GDM1 (cell line): Measurements from ENCODE around the gene APBA2.

Source experiments
- DNase-seq: peaks from one replicate; lab custom pipeline; 2025; lab: John Stamatoyannopoulos, UW

Gene APBA2

GRCh38 chr15:29059871-29060640, 174.3 kb downstream of the APBA2 start:
- DNase-seq = no peak

GRCh38 chr15:29061746-29062145, 176.0 kb downstream of the APBA2 start:
- DNase-seq = no peak

GRCh38 chr15:29062179-29062591, 176.4 kb downstream of the APBA2 start:
- DNase-seq = no peak

GRCh38 chr15:29062626-29063025, 176.9 kb downstream of the APBA2 start:
- DNase-seq = no peak

- DNase-seq = no peak
These were observed 177.9 kb downstream of the APBA2 start for GRCh38 chr15:29063646-29064045.

- no peak for DNase-seq
These were observed 178.5 kb downstream of the APBA2 start for GRCh38 chr15:29064290-29064689.

GRCh38 chr15:29064731-29065130, 179.0 kb downstream of the APBA2 start:
- no peak for DNase-seq

- no peak for DNase-seq
These were observed 179.8 kb downstream of the APBA2 start for GRCh38 chr15:29065571-29065970.

- peak; percentile 11 for DNase-seq
These were observed 180.5 kb downstream of the APBA2 start for GRCh38 chr15:29066310-29066709.

- DNase-seq = no peak
These were observed 181.1 kb downstream of the APBA2 start for GRCh38 chr15:29066838-29067237.

- no peak for DNase-seq
These were observed 182.2 kb downstream of the APBA2 start for GRCh38 chr15:29067949-29068348.

GRCh38 chr15:29070471-29071231, 184.9 kb downstream of the APBA2 start:
- no peak for DNase-seq

GRCh38 chr15:29071232-29071881, 185.6 kb downstream of the APBA2 start:
- DNase-seq = no peak

GRCh38 chr15:29071882-29072273, 186.1 kb downstream of the APBA2 start:
- DNase-seq = no peak

GRCh38 chr15:29072444-29072843, 186.7 kb downstream of the APBA2 start:
- DNase-seq = no peak

- DNase-seq = no peak
These were observed 188.3 kb downstream of the APBA2 start for GRCh38 chr15:29074045-29074444.

GRCh38 chr15:29078541-29078940, 192.8 kb downstream of the APBA2 start:
- no peak for DNase-seq

- no peak for DNase-seq
These were observed 193.7 kb downstream of the APBA2 start for GRCh38 chr15:29079479-29079878.

- DNase-seq = no peak
These were observed 196.0 kb downstream of the APBA2 start for GRCh38 chr15:29081781-29082180.

GRCh38 chr15:29083161-29083560, 197.4 kb downstream of the APBA2 start:
- no peak for DNase-seq

- no peak for DNase-seq
These were observed 198.1 kb downstream of the APBA2 start for GRCh38 chr15:29083858-29084257.

- no peak for DNase-seq
These were observed 200.2 kb downstream of the APBA2 start for GRCh38 chr15:29086001-29086400.

- no peak for DNase-seq
These were observed 201.1 kb downstream of the APBA2 start for GRCh38 chr15:29086891-29087290.
